GM12878 (cell line): Measurements from ENCODE around the gene BCL2. TPM values are rescaled to one million over a fixed set of nuclear protein-coding genes. Genes with fewer than 3 reads are reported as not detected.

ENCODE experiments used
- ATF2 ChIP-seq: IDR thresholded peaks from 2 replicates; pipeline ENCODE4 v1.6.1; 2012; ENCODE audit warnings: low read length, inconsistent platforms
- CEBPB ChIP-seq, 2 experiments: fragments of 150-350 bp in 1 of 2; IDR thresholded peaks; 2 replicates each; pipeline ENCODE4 v1.6.1; 2012 to 2014; ENCODE audit warnings: low read depth in 2 of 2, low read length in 2 of 2, borderline replicate concordance in 1 of 2, inconsistent platforms in 1 of 2
- CHD2 ChIP-seq: IDR thresholded peaks from 2 replicates; pipeline ENCODE4 v1.6.1; 2011; ENCODE audit warnings: low read depth, low read length, improper control_type of control experiment, borderline replicate concordance
- DPF2 ChIP-seq: fragments of 450-650 bp; IDR thresholded peaks from 2 replicates; pipeline ENCODE4 v1.6.1; 2017; ENCODE audit warnings: mild to moderate bottlenecking
- GABPA ChIP-seq: IDR thresholded peaks from 2 replicates; pipeline ENCODE4 v1.6.1; 2014; ENCODE audit warnings: antibody characterized with exemption, low read depth, mild to moderate bottlenecking, inconsistent platforms
- HDAC2 ChIP-seq: fragments of 200-600 bp; sonication (generic); IDR thresholded peaks from 2 replicates; pipeline ENCODE4 v1.6.1; 2017
- HDGF ChIP-seq: fragments of 450-650 bp; IDR thresholded peaks from 2 replicates; pipeline ENCODE4 v1.6.1; 2016; ENCODE audit warnings: antibody characterized with exemption
- IKZF2 ChIP-seq, 2 experiments: fragments of 450-650 bp; IDR thresholded peaks; 2 replicates each; pipeline ENCODE4 v1.6.1; 2017; ENCODE audit warnings: mild to moderate bottlenecking in 2 of 2, moderate library complexity in 2 of 2
- JUND ChIP-seq: IDR thresholded peaks from 2 replicates; pipeline ENCODE4 v1.6.1; 2012; ENCODE audit warnings: low read depth, mild to moderate bottlenecking, low read length, improper control_type of control experiment, moderate library complexity
- KAT2A ChIP-seq: conservative IDR thresholded peaks from 2 replicates; pipeline ENCODE4 v1.6.1; 2011; ENCODE audit warnings: low read depth, low read length; ENCODE audit not compliant: control insufficient read depth
- NR2F1 ChIP-seq: fragments of 450-650 bp; conservative IDR thresholded peaks from 2 replicates; pipeline ENCODE4 v1.6.1; 2017; ENCODE audit warnings: mild to moderate bottlenecking
- PBX3 ChIP-seq: IDR thresholded peaks from 2 replicates; pipeline ENCODE4 v1.6.1; 2011; ENCODE audit warnings: mild to moderate bottlenecking, low read depth, low read length, moderate library complexity; ENCODE audit not compliant: insufficient replicate concordance
- RAD21 ChIP-seq: IDR thresholded peaks from 2 replicates; pipeline ENCODE4 v1.6.1; 2011; ENCODE audit warnings: mild to moderate bottlenecking, low read depth, low read length, moderate library complexity; ENCODE audit not compliant: insufficient read depth
- SMC3 ChIP-seq: IDR thresholded peaks from 2 replicates; pipeline ENCODE4 v1.6.1; 2011; ENCODE audit warnings: low read length, improper control_type of control experiment, borderline replicate concordance
- STAT3 ChIP-seq: IDR thresholded peaks from 2 replicates; pipeline ENCODE4 v1.6.1; 2011; ENCODE audit warnings: low read depth, low read length, improper control_type of control experiment
- TCF3 ChIP-seq: IDR thresholded peaks from 2 replicates; pipeline ENCODE4 v1.6.1; 2012; ENCODE audit warnings: low read depth, mild to moderate bottlenecking, low read length, borderline replicate concordance; ENCODE audit not compliant: insufficient read depth
- YY1 ChIP-seq: IDR thresholded peaks from 2 replicates; pipeline ENCODE4 v1.6.1; 2011; ENCODE audit warnings: low read depth, mild to moderate bottlenecking, low read length
- ZNF384 ChIP-seq: IDR thresholded peaks from 2 replicates; pipeline ENCODE4 v1.6.1; 2012; ENCODE audit warnings: low read depth, mild to moderate bottlenecking, low read length, improper control_type of control experiment, borderline replicate concordance
- polyA plus RNA-seq, 11 experiments: library from polyadenylated mRNA; depleted of rRNA in 4 of 11; unstranded in 6 of 11; stranded (reverse) in 5 of 11; fragments of >200 nt; fragmentation: Nextera tagmentation in 4 of 11; fragmentation: Illumina TruSeq in 1 of 11; extraction: Ambion mirVana in 4 of 11; extraction: Trizol in 1 of 11; gene quantifications; 1 replicate in 1 of 11; 2 replicates in 10 of 11; pipeline versions ENCODE4 v1.2.1 to v1.2.3, GENCODE V29; 2011 to 2016; ENCODE audit warnings: inconsistent platforms in 2 of 11, missing spikeins in 2 of 11, low read depth in 1 of 11
- total RNA-seq, 4 experiments: library from RNA; depleted of rRNA in 3 of 4; stranded (reverse); fragments of >200 nt in 3 of 4; fragmentation: Illumina TruSeq in 1 of 4; extraction: Trizol in 1 of 4; gene quantifications; 2 replicates each; pipeline versions ENCODE4 v1.2.1 to v1.2.3, GENCODE V29; 2013 to 2021
- TF ChIP-seq, protein P1 (sequence below): fragments of 450-650 bp; IDR thresholded peaks from 2 replicates; pipeline ENCODE4 v1.6.1; 2017; ENCODE audit warnings: mild to moderate bottlenecking, low read depth, inconsistent platforms; ENCODE audit not compliant: poor library complexity, severe bottlenecking
- TF ChIP-seq, protein P2 (sequence below): fragments of 450-650 bp; IDR thresholded peaks from 2 replicates; pipeline ENCODE4 v1.6.1; 2016; ENCODE audit warnings: mild to moderate bottlenecking
- TF ChIP-seq, protein P3 (sequence below): fragments of 450-650 bp; IDR thresholded peaks from 2 replicates; pipeline ENCODE4 v1.6.1; 2017; ENCODE audit warnings: borderline replicate concordance

BCL2 gene
- total and polyA plus RNA-seq, 10 of the 15 experiments (the other 5 are each of a cell fraction or from before 2014, with no cell fraction given), result 4.1 to 47.8 (median 19.3) TPM

DNA sequence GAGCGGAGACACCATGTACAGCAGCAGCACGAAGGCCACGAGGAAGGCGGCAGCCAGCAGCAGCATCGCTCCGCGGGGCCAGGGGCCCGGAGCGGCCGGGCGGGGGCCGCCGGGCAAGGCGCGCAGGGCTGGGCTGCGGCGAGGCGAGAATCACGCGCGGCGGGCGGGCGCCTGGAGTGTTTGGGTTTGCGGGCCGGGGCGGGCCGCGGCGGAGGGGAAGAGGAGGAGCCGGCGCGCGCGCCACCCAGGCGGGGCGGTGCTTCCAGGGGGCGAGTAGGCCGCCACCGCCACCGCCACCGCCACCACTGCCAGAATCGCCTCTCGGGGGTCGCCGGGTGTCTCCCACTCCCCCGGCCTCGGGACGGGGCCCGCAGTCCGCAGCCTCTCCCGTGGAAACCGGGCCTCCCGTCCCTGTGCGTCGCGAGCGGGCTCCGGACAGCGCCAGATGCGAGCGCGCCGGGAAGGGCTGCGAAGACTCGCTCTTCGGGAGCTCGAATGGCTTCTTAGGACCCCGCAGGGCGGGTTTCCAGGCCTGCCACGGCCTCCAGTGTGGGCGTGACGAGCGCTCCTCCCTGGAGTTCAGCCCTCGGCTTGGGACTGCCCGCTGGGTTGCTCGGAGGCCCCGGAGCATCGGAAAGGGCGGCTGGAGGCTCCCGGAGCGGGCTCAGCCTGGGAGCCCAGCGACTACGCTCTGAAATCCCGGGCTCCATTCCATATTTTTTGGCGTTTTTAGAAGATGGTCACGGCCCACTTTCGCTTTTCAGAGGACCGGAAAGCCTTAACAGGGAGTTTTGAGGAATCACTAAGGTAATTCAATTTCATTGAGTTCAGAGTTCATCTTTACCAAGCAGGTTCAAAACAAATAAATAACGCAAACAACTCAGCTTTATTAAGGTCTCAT is 47.7 kb upstream of the BCL2 start, which contains the start of gene KDSR (continued):
- no peak for TF ChIP-seq RAD21
- no peak for TF ChIP-seq JUND
- TF ChIP-seq IKZF2 (IDR thresholded peaks at IDR 0.05), result peak; percentile 83 to 85
- no peak for TF ChIP-seq GABPA
- no peak for TF ChIP-seq ATF2
- TF ChIP-seq, protein P1, sequence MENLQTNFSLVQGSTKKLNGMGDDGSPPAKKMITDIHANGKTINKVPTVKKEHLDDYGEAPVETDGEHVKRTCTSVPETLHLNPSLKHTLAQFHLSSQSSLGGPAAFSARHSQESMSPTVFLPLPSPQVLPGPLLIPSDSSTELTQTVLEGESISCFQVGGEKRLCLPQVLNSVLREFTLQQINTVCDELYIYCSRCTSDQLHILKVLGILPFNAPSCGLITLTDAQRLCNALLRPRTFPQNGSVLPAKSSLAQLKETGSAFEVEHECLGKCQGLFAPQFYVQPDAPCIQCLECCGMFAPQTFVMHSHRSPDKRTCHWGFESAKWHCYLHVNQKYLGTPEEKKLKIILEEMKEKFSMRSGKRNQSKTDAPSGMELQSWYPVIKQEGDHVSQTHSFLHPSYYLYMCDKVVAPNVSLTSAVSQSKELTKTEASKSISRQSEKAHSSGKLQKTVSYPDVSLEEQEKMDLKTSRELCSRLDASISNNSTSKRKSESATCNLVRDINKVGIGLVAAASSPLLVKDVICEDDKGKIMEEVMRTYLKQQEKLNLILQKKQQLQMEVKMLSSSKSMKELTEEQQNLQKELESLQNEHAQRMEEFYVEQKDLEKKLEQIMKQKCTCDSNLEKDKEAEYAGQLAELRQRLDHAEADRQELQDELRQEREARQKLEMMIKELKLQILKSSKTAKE, result no peak
- peak; percentile 20; the same call in 1 of the 2 replicates for TF ChIP-seq CHD2
- TF ChIP-seq NR2F1, result peak; percentile 57
- TF ChIP-seq, protein P2, sequence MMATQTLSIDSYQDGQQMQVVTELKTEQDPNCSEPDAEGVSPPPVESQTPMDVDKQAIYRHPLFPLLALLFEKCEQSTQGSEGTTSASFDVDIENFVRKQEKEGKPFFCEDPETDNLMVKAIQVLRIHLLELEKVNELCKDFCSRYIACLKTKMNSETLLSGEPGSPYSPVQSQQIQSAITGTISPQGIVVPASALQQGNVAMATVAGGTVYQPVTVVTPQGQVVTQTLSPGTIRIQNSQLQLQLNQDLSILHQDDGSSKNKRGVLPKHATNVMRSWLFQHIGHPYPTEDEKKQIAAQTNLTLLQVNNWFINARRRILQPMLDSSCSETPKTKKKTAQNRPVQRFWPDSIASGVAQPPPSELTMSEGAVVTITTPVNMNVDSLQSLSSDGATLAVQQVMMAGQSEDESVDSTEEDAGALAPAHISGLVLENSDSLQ, result peak; percentile 63
- TF ChIP-seq TCF3, result no peak
- TF ChIP-seq DPF2, result peak; percentile 72; the same call in 1 of the 2 replicates
- no peak for TF ChIP-seq PBX3
- no peak for TF ChIP-seq STAT3
- TF ChIP-seq SMC3, result no peak
- TF ChIP-seq ZNF384, result no peak
- peak; percentile 85 for TF ChIP-seq YY1
- TF ChIP-seq HDGF, result no peak
- TF ChIP-seq KAT2A, result no peak
- no peak for TF ChIP-seq CEBPB (IDR thresholded peaks at IDR 0.05; ENCODE audit: borderline replicate concordance in 1 of 2, low read depth in 2 of 2, low read length in 2 of 2)
- TF ChIP-seq, protein P3, sequence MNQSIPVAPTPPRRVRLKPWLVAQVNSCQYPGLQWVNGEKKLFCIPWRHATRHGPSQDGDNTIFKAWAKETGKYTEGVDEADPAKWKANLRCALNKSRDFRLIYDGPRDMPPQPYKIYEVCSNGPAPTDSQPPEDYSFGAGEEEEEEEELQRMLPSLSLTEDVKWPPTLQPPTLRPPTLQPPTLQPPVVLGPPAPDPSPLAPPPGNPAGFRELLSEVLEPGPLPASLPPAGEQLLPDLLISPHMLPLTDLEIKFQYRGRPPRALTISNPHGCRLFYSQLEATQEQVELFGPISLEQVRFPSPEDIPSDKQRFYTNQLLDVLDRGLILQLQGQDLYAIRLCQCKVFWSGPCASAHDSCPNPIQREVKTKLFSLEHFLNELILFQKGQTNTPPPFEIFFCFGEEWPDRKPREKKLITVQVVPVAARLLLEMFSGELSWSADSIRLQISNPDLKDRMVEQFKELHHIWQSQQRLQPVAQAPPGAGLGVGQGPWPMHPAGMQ, result no peak
- no peak for TF ChIP-seq HDAC2
